ENCODE results near the gene IGFALS.
A peak's percentile ranks its signal among the peaks of the same experiment; 100 is the strongest.

The IGFALS gene

DNA sequence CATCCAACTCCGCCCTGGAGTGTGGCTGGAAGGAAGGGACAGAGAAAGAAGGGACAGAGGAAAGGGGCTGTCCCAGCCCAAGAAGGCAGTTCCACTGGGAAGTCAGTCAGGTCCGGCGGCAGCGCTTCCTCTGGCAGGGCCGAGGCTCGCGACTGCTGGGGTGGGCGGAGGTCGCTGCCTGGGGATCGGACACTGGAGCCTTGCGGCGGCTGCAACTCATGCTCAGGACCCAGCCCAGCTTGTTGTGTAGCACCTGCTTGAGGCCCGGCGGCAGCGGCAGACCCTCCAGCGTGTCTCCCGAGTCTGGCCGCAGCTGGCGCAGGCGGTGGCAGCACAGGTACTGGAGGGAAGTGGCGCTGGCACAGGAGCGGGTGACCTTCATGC, 16.5 kb downstream of the IGFALS start:
- no peak for DNase-seq

- no peak for DNase-seq
Observed at GRCh38 chr16:1776672-1776955, 16.9 kb downstream of the IGFALS start.

GRCh38 chr16:1775846-1776671, 17.4 kb downstream of the IGFALS start:
- no peak for DNase-seq

- DNase-seq, result no peak
Observed at GRCh38 chr16:1775006-1775845, 18.3 kb downstream of the IGFALS start.

DNA sequence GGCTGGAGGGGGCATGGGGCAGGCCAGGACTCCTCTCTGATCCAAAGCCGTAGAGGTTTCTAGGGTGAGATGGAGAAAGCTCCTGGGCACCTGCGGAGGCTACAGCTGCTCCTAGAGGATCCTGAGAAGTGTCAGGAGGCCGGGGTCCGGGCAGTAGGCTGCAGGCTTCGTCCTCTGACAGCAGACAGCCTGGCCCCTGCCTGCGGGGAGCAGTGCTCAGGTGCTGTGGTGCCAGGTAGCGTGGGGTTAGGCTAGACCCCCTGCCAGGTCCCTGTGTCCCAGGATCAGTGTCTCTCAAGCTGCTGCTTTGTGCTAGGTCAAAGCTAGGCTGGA, 19.1 kb downstream of the IGFALS start:
- DNase-seq, result no peak

GRCh38 chr16:1773703-1774447, 19.6 kb downstream of the IGFALS start:
- DNase-seq, result peak in 6 of 56 donors; percentile 10 to 52 (median 28)

DNA sequence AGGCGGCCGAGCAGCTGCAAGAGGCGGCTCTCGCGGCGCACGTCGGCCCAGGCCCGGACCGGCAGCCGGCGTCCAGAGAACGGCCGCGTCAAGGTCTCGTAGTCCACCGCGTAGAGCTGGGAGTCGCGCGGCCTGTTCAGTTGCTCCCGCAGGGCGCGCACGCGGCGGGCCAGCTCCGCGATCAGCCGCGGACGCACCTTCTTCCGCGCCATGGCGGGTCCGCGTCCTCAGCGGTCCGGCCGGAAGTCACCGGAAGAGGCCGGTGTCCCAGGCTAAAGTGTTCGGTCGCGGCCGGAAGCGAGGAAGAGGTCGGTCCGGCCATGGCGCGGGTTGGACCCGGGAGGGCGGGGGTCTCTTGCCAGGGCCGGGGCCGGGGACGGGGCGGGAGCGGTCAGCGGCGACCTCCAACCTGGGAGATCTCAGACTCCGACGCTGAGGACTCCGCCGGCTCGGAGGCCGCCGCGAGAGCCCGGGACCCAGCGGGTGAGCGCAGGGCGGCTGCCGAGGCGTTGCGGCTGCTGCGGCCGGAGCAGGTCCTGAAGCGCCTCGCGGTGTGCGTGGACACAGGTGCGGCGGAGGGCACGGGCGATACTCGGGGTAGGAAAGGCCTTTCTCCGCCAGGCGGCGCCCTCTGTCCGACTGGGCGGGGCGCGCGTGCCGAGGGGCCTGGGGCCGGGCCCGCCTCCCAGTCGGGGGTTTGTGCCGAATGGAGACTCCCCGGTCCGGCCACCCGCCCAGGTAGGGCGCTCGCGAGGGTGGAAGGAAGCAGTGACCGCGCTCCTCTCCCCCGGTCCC, 20.4 kb downstream of the IGFALS start, which contains the start of gene MRPS34:
TSS of gene MRPS34 (minus strand) at position 227 of the 795 bp plus-strand sequence. CDS start at position 212, 15 bp downstream.
- peak in 53 of 56 donors; percentile 26 to 87 (median 66) for DNase-seq

DNA sequence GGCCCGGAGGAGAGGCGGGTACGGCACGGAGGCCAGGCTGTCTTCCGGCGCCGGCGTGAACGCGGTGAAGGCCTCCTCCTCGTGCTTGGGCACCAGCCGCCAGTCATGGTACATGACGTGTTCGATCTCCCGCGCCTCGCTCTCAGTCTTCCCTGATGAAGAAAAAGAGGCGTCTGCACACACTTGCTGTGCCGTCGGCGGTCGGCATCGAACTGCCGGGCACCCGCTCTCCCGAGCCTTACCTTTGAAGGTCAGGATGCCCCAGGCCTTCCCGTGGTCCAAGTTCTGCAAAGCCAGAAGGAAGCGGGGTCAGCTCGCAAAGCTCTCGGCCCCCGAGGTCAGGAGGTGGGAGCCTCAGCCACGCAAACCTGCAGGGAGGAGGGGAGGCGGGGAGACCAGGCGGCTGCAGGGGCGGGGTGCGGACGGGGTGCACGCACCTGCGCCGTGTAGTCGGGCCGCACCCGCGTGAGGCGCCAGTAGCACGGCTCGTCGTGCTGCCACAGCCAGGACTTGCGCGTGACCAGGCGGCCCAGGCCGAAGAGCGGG, 21.1 kb downstream of the IGFALS start, which contains the start of gene EME2:
TSS of gene EME2 (plus strand) at position 449 of the 546 bp plus-strand sequence. CDS start 418 bp downstream, outside the sequence.
- peak in 15 of 56 donors; percentile 13 to 57 (median 39) for DNase-seq

DNA sequence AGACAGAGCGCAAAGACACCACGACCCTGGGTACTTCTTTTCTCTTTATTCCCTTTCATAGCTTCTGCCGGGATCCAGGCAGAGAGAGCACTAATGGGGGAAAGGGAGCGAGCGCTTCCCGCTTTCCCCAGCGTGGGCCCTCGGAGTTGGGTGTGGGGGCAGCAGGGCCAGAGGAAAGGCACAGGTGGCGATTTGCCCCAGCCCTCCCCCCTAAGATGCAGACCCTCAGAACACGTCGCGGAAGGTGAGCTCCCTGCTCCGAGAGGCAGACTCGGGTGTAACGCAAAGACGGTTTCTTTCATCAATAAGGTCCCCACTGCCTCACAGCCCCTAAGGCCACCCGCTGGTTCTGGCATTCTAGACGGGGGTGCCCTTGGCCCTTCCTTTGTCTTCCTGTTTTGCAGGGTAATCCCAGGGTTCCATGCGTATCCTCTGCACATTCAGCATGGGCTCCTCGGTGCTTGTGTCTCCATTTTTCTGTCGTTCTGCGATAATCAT, 21.6 kb downstream of the IGFALS start:
- DNase-seq, result peak in 1 of 56 donors; percentile 54

GRCh38 chr16:1771188-1771863, 22.2 kb downstream of the IGFALS start, which contains the start of gene NME3:
NME3 (minus strand) TSS chr16:1771543; CDS start chr16:1771534, 9 bp downstream.
- DNase-seq, result peak in 53 of 56 donors; percentile 7 to 82 (median 56)

GRCh38 chr16:1770328-1771187, 22.9 kb downstream of the IGFALS start:
- peak in 45 of 56 donors; percentile 3 to 72 (median 48) for DNase-seq

DNA sequence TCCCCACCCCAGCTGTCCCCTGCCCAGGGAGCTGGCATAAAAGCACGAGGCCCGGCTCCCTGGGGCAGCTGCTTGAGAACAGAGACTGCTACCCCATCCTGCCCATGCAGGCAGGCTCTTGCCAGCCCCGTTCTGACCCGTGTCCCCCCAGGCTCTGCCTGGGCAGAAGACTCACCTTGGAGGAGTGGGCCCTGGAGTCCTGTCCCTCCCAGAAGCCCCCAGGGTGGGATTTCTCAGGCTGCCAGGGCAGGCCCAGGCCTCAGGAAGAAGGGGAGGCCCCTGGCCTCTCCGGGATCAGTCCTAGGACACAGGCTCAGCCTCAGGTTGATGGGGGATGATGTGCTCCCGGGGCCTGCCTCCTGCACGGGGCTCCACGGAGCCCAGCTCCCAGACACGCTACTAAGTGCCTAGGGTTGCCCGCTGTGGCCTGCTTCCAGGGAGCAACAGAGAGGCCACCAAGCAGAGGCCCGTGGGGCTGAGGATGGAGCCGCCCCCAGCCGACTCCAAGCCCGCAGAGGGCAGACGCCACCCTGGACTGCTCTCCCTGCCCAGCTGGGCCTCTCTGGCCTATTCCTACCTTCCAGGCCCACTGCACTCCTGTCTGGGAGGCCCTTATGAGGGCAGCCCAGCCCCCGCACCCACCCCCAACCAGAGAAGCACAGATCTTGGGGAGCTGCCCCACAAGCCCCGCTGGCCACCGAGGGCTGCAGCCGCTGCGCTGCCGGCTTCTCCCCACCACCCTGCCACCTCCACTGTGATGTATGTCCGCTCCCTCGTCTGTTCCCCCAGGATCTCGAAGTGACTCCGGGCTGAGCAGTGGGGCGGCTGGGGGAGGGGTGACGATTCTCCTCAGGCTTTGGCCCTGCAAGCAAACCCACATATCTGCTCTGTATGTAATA, 23.9 kb downstream of the IGFALS start:
- peak in 12 of 56 donors; percentile 5 to 72 (median 53) for DNase-seq

DNA sequence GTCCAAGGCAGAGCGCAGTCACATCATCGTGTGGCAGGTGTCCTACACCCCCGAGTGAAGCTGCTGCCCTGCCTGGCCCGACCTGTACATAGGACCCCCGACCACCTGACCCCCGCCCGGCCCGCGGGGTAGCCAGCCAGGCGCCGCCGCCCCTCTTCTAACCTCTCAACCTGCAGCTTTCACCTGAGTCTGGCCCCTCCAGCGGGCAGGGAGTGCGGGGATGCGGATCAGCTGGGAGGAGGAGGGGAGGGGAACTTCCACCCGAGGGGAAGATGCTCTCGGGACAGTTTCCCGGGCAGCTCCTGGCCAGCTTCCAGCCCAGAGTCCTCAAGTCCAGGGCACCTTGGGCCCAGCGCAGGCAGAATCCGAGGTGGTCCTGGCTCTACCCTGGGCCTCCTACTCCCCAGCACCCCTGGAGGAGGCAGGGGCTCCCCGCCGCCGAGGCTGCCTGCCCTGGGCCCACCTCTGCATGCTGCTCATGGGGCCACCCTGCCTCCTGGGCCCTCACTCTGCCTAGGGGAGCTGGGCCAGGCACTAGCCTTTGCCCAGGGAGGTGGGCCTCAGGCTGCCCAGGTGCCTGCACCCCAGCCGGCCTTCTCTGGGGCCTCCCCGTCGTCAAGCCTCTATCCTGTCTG, 24.6 kb downstream of the IGFALS start:
- no peak for DNase-seq

DNA sequence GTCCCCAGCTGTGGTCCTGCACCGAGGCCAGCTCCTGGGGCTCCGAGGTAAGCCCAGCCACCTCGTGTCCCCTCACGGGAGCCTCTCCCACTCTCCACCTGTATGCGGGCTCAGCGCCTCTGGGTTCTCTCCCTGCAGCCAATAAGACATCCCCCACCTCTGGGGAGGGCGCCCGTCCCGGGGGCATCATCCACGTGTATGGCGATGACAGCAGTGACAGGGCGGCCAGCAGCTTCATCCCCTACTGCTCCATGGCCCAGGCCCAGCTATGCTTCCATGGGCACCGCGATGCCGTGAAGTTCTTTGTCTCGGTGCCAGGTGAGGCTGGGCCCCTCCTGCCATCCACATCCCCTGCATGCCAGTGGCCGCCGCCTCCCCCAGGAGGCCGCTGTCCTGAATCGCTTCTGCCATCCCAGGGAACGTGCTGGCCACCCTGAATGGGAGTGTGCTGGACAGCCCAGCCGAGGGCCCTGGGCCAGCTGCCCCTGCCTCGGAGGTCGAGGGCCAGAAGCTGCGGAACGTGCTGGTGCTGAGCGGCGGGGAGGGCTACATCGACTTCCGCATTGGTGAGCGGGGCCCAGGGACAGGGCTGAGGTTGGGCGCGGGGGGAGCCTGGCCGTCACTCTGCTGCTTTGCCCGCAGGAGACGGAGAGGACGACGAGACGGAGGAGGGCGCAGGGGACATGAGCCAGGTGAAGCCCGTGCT, 25.3 kb downstream of the IGFALS start:
- DNase-seq, result no peak

DNA sequence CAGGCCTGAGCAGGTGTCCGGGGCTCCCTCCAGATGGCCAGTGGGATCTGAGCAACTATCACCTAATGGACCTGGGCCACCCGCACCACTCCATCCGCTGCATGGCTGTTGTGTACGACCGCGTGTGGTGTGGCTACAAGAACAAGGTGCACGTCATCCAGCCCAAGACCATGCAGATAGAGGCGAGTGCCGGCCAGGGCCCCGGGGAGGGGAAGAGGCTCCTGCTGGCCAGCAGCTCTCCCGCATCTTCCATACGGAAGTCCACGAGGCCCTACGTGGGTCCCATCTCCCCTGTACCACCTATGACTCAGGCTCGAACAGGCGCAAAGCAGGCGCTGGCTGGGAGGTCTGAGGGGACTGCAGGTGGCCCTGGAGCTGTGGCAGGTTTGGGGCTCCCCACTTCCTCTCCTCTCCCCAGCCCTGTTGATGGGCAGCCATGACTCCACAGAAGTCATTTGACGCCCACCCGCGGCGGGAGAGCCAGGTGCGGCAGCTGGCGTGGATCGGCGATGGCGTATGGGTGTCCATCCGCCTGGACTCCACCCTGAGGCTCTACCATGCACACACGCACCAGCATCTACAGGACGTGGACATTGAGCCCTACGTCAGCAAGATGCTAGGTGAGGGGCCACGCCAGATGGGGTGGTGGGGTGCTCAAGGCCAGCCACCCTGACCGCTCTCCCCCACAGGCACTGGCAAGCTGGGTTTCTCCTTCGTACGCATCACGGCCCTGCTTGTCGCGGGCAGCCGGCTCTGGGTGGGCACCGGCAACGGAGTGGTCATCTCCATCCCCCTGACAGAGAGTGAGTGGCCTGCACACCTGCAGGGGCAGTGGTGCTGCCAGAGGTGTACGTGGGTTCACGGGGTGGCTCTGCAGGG, 26.1 kb downstream of the IGFALS start:
- no peak for DNase-seq
